ENCODE results near the gene LRRC4B. TPM values are rescaled to one million over a fixed set of nuclear protein-coding genes. Genes with fewer than 3 reads are reported as not detected.
A peak's percentile ranks its signal among the peaks of the same experiment; 100 is the strongest.

The LRRC4B gene
- total and polyA plus RNA-seq, 2 of the 8 experiments (the other 6 are each of a cell fraction or from before 2014, with no cell fraction given): 13.4 to 21.2 TPM

GRCh38 chr19:50555450-50556281 lies 12.6 kb downstream of the LRRC4B start:
- peak overlapping the region; percentile 75; the same call in 1 of the 2 replicates for H2BK12ac ChIP-seq (ENCODE audit: low read depth, low read length)
- H3K79me2 ChIP-seq (ENCODE audit: control insufficient read depth in 1 of 2, insufficient read depth in 2 of 2, low read length in 2 of 2): no peaks in the 10 kb centered on the region; a peak in 1 of 4 replicates
- H3K23ac ChIP-seq (ENCODE audit: insufficient read length): no peak overlapping the region
- 54% methylated on average over 23 of the region's 28 CpGs; no CpG with 5 or more reads in 1 of the 2 experiments for WGBS, 2 experiments (ENCODE audit: extremely low coverage in 1 of 2, insufficient coverage in 1 of 2, insufficient read length in 1 of 2, insufficient replicate concordance in 2 of 2, low coverage in 1 of 2, low lambda C conversion rate in 2 of 2, missing lambda C conversion rate in 1 of 2)
- H3K36me3 ChIP-seq (ENCODE audit: control insufficient read depth in 2 of 4, insufficient read depth in 4 of 4, low read length in 3 of 4): no peaks in the 10 kb centered on the region
- H3K9me3 ChIP-seq (ENCODE audit: insufficient read depth in 2 of 2, low read depth in 1 of 2, low read length in 1 of 2): no peaks in the 10 kb centered on the region
- peak; percentile 15 to 67 for DNase-seq (ENCODE audit: low read depth in 1 of 2, low spot score in 2 of 2)
- peaks cover 20% of the 10 kb centered on the region for H3K23me2 ChIP-seq (ENCODE audit: low read depth, low read length)
- peaks cover 0 to 21% (median 5%) of the 10 kb centered on the region in 4 experiments; a peak in 6 of 7 replicates for H3K4me1 ChIP-seq (replicated peaks in 1 of 4; ENCODE audit: control insufficient read depth in 3 of 4, insufficient read depth in 4 of 4, low read length in 3 of 4)
- no peaks in the 10 kb centered on the region for H3K79me1 ChIP-seq (ENCODE audit: low read depth, low read length)
- H3K27ac ChIP-seq (ENCODE audit: low read depth, low read length): no peak overlapping the region
- CTCF ChIA-PET (ENCODE audit: partially characterized antibody): interaction anchor here (0.5 to 10.6 kb wide), 43 partner anchors 11 to 1772 kb away, joined by 3 to 269 read pairs (median 5); partner anchors contain the start of genes CLEC11A, JOSD2 and KLK4
- no peak overlapping the region for H2BK5ac ChIP-seq (ENCODE audit: low read depth, low read length)
- TF ChIP-seq HDAC2 (IDR thresholded peaks at IDR 0.05; ENCODE audit: borderline replicate concordance in 1 of 2, low read depth in 2 of 2, low read length in 2 of 2) (peak in 1 of 2 experiments; percentile 55; a peak in 1 of 4 replicates), EGR1 (IDR thresholded peaks at IDR 0.05; ENCODE audit: borderline replicate concordance, low read depth, low read length) (0 out of 2 replicates have a peak, but pooled peaks have one; percentile 31), NRF1 (IDR thresholded peaks at IDR 0.05; ENCODE audit: low read depth, low read length) (no peak), KDM1A (IDR thresholded peaks at IDR 0.05; ENCODE audit: borderline replicate concordance, low read length) (peak; percentile 92)
- no peak overlapping the region for H4K5ac ChIP-seq (ENCODE audit: insufficient read length, low read depth, low read length)
- H2AK5ac ChIP-seq (ENCODE audit: low read depth, low read length): peak overlapping the region; percentile 40; the same call in 1 of the 2 replicates
- H2BK20ac ChIP-seq (ENCODE audit: low read length): no peak overlapping the region
- H2AFZ ChIP-seq (ENCODE audit: low read length): no peak overlapping the region
- H3K14ac ChIP-seq (ENCODE audit: insufficient read length): no peak overlapping the region
- FAIRE-seq: peak; percentile 19
- no peak overlapping the region for H3K4ac ChIP-seq (replicated peaks; ENCODE audit: insufficient read length, low read depth, low read length)
- peaks cover 0 to 30% (median 20%) of the 10 kb centered on the region in 4 experiments; a peak in 6 of 7 replicates for H3K27me3 ChIP-seq (replicated peaks in 1 of 4; ENCODE audit: control insufficient read depth in 3 of 4, extremely low read depth in 1 of 4, insufficient read depth in 3 of 4, low read length in 3 of 4)
- H3K4me3 ChIP-seq (ENCODE audit: extremely low read depth in 1 of 4, insufficient read depth in 2 of 4, low read depth in 3 of 4, low read length in 4 of 4): peak overlapping the region; percentile 45 to 72 (median 62)
- peaks cover 3 to 19% of the 10 kb centered on the region in 2 experiments for H4K20me1 ChIP-seq (replicated peaks in 1 of 2; ENCODE audit: control insufficient read depth in 1 of 2, insufficient read depth in 2 of 2, low read length in 2 of 2)
- POLR2A ChIA-PET (ENCODE audit: partially characterized antibody): interaction anchor here (0.5 to 4.1 kb wide), 12 partner anchors 8 to 212 kb away, joined by 3 to 15 read pairs (median 3); partner anchors contain the start of gene JOSD2
- H3K56ac ChIP-seq (replicated peaks; ENCODE audit: insufficient read length, low read depth, low read length): no peak overlapping the region
- no peak overlapping the region; the same call in 1 of the 2 replicates for H3K18ac ChIP-seq (ENCODE audit: extremely low read depth, low read length)
- 0 out of 2 replicates have a peak overlapping the region, but pooled peaks have one; percentile 61 for H2BK15ac ChIP-seq (ENCODE audit: low read length)
- no peak overlapping the region for H4K91ac ChIP-seq (replicated peaks; ENCODE audit: insufficient read length, low read length)
- no peak overlapping the region for H3K9ac ChIP-seq (replicated peaks in 1 of 4; ENCODE audit: extremely low read depth in 1 of 4, low read depth in 3 of 4, low read length in 3 of 4)
- H2BK120ac ChIP-seq (replicated peaks; ENCODE audit: low read depth, low read length): no peak overlapping the region
- H3K4me2 ChIP-seq (ENCODE audit: insufficient read depth in 1 of 2, low read depth in 2 of 2, low read length in 2 of 2): peak overlapping the region; percentile 42 to 88
- no peak overlapping the region; the same call in 1 of the 2 replicates for H4K8ac ChIP-seq (ENCODE audit: extremely low read depth, insufficient read depth, low read length)
